ENCODE data around the gene GSG1.

The GSG1 gene

DNA sequence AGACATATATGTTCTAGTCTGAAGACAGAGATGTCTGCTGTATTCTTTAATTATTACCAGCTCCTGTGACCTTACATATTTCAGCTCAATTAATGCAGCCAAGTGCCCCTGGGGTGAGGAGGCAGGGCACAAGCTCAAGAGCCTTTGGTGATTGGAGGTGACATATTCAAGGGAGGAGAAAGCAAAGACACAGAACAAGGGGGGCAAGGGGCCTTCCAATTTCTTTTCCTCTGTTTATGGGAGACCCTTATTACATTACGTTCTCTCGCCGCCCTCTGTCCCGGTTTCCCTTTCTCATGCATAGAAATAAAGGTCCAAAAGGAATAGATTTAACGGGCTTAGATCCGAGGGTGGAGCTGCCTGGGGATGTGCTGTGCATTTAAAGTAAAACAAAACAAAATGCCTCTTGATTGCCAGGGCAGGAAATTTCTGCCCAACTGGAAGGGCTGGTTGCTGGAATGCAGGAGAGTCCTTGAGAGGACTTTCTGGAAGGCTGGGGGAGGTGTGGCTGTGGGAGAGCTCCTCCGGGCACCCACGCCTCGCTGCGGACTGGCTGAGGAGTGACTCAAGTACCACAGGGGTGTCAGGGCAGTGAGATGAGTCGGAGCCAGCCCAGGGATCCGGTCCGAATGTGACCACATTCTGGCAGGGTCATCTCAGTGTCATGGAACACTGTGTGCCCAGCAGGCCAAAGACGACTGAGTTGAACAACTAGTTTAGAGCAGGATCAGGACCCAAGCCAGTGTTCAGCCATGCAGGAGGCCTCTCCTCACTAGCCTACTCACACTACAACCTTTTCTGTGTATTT, 32.1 kb upstream of the GSG1 start:
- DNase-seq (ENCODE audit: low read depth), result no peak
- no peak for TF ChIP-seq CTCF (IDR thresholded peaks at IDR 0.05; ENCODE audit: low read depth, low read length)
- TF ChIP-seq, protein P1, sequence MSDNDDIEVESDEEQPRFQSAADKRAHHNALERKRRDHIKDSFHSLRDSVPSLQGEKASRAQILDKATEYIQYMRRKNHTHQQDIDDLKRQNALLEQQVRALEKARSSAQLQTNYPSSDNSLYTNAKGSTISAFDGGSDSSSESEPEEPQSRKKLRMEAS (IDR thresholded peaks at IDR 0.05; ENCODE audit: low read depth, low read length), result no peak
- no peak for TF ChIP-seq MYC (IDR thresholded peaks at IDR 0.05; ENCODE audit: low read depth, low read length)
- no peak for TF ChIP-seq POLR2A (IDR thresholded peaks at IDR 0.05; ENCODE audit: extremely low read depth, insufficient read length)
- no peak overlapping the region for H3K4me3 ChIP-seq (ENCODE audit: low read depth, low read length)

GRCh38 chr12:13133886-13134285, 30.4 kb upstream of the GSG1 start:
- no peak for DNase-seq (ENCODE audit: low read depth)
- TF ChIP-seq, protein P1 (IDR thresholded peaks at IDR 0.05; ENCODE audit: low read depth, low read length), result no peak
- TF ChIP-seq MYC (IDR thresholded peaks at IDR 0.05; ENCODE audit: low read depth, low read length), result no peak
- no peak for TF ChIP-seq CTCF (IDR thresholded peaks at IDR 0.05; ENCODE audit: low read depth, low read length)
- TF ChIP-seq POLR2A (IDR thresholded peaks at IDR 0.05; ENCODE audit: extremely low read depth, insufficient read length), result no peak
- no peak overlapping the region for H3K4me3 ChIP-seq (ENCODE audit: low read depth, low read length)

DNA sequence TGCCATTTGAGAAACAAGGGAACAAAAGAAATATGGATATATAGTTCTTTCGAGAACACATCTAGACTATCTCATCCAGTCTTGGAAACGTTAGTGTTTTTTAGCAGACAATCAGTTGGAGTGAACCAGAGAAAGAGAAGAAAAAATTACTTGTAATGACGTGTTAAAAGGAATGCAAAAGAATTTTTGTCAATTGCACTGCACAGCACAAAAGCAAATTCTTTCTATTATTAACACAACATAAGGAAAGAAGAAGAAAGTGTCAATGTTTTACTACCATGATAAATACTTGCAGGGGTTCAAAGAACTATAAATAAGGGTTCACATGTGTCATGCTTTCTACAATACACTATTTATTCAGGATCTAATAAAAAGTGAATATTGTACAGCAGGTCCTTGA, 27.5 kb upstream of the GSG1 start:
- no peak for TF ChIP-seq CTCF (IDR thresholded peaks at IDR 0.05; ENCODE audit: low read depth, low read length)
- no peak for TF ChIP-seq MYC (IDR thresholded peaks at IDR 0.05; ENCODE audit: low read depth, low read length)
- TF ChIP-seq, protein P1 (IDR thresholded peaks at IDR 0.05; ENCODE audit: low read depth, low read length), result no peak
- TF ChIP-seq POLR2A (IDR thresholded peaks at IDR 0.05; ENCODE audit: extremely low read depth, insufficient read length), result no peak
- DNase-seq (ENCODE audit: low read depth), result no peak
- no peak overlapping the region for H3K4me3 ChIP-seq (ENCODE audit: low read depth, low read length)

GRCh38 chr12:13128291-13128965, 25.0 kb upstream of the GSG1 start:
- H3K4me3 ChIP-seq (ENCODE audit: low read depth, low read length), result no peak overlapping the region
- TF ChIP-seq, protein P1 (IDR thresholded peaks at IDR 0.05; ENCODE audit: low read depth, low read length), result no peak
- TF ChIP-seq CTCF (IDR thresholded peaks at IDR 0.05; ENCODE audit: low read depth, low read length) (no peak), POLR2A (IDR thresholded peaks at IDR 0.05; ENCODE audit: extremely low read depth, insufficient read length) (no peak)
- no peak for DNase-seq (ENCODE audit: low read depth)

- no peak overlapping the region for H3K4me3 ChIP-seq (ENCODE audit: low read depth, low read length)
- TF ChIP-seq POLR2A (IDR thresholded peaks at IDR 0.05; ENCODE audit: extremely low read depth, insufficient read length) (no peak), MYC (IDR thresholded peaks at IDR 0.05; ENCODE audit: low read depth, low read length) (no peak), CTCF (IDR thresholded peaks at IDR 0.05; ENCODE audit: low read depth, low read length) (no peak)
- TF ChIP-seq, protein P1 (IDR thresholded peaks at IDR 0.05; ENCODE audit: low read depth, low read length), result no peak
- no peak for DNase-seq (ENCODE audit: low read depth)
Measured at GRCh38 chr12:13127444-13127843, 24.0 kb upstream of the GSG1 start.
